Ovary (tissue), 3 donors: Measurements from ENCODE around the gene KRTAP5-7.
"Not testable (repeated sequence)": the region's sequence is repeated elsewhere in the genome, so short reads cannot be mapped to it uniquely, and the experiment has no call there.

Experiments used
- EP300 ChIP-seq: sonication (generic); formaldehyde crosslinking; IDR thresholded peaks from one replicate; pipeline ENCODE4 v1.6.1; 2017; ENCODE audit warnings: antibody characterized with exemption
- POLR2A ChIP-seq: fragments of 450-650 bp; IDR thresholded peaks from one replicate; pipeline ENCODE4 v1.6.1; 2017; ENCODE audit warnings: antibody characterized with exemption, mild to moderate bottlenecking, moderate library complexity
- TF ChIP-seq, protein P1 (sequence below), 3 donors: fragments of 450-650 bp in 2 of 3; fragments of 200-600 bp in 1 of 3; IDR thresholded peaks; one replicate each; pipeline versions ENCODE4 v1.5.1 to v1.8.0; 2016 to 2022; ENCODE audit warnings: antibody characterized with exemption in 3 of 3, mild to moderate bottlenecking in 1 of 3
- donor health status: DM: no; HTN: no; CAD: no.

DNA sequence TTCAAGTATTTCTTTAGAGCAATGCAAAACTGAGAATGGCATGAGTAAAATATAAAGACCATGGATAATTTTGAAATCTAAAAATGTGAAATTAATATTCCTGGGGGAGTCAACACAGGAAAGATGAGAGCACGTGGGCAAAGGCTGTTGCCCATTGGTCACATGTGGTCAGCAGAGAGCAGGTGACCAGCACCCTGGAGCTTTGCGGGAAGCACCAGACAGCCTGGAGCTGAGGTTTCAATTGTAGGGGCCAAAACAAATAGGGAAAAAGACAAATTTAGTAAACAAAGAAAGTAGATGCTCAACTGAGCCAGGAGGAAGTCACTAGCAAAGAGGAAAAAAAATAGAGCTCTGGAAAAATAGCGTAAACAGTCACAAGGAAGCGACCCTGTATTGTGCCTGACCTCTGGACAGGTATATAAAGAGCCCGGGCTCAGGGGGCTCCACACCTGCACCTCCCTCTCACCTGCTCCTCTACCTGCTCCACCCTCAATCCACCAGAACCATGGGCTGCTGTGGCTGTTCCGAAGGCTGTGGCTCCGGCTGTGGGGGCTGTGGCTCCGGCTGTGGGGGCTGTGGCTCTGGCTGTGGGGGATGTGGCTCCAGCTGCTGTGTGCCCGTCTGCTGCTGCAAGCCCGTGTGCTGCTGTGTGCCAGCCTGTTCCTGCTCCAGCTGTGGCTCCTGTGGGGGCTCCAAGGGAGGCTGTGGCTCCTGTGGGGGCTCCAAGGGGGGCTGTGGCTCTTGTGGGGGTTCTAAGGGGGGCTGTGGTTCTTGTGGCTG is at the start of gene KRTAP5-7:
- TF ChIP-seq, protein P1, sequence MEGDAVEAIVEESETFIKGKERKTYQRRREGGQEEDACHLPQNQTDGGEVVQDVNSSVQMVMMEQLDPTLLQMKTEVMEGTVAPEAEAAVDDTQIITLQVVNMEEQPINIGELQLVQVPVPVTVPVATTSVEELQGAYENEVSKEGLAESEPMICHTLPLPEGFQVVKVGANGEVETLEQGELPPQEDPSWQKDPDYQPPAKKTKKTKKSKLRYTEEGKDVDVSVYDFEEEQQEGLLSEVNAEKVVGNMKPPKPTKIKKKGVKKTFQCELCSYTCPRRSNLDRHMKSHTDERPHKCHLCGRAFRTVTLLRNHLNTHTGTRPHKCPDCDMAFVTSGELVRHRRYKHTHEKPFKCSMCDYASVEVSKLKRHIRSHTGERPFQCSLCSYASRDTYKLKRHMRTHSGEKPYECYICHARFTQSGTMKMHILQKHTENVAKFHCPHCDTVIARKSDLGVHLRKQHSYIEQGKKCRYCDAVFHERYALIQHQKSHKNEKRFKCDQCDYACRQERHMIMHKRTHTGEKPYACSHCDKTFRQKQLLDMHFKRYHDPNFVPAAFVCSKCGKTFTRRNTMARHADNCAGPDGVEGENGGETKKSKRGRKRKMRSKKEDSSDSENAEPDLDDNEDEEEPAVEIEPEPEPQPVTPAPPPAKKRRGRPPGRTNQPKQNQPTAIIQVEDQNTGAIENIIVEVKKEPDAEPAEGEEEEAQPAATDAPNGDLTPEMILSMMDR (IDR thresholded peaks at IDR 0.05), result not testable (repeated sequence)
- not testable (repeated sequence) for TF ChIP-seq POLR2A, EP300
